A673 (cell line): Measurements from ENCODE around the gene RC3H1. TPM values are rescaled to one million over a fixed set of nuclear protein-coding genes. Genes with fewer than 3 reads are reported as not detected.

Experiments used
- BruUV-seq: library from RNA; stranded (reverse); fragments of 400-500 nt; replicated peaks from 2 replicates; lab custom pipeline; 2021; lab: Mats Ljungman, UMichigan
- CTCF ChIA-PET: fragments of 300-600 bp; sonication (Branson Sonifier 250); formaldehyde crosslinking; loops from one replicate; lab custom pipeline; 2022; ENCODE audit warnings: antibody characterized with exemption; lab: Charles Lee
- POLR2A ChIA-PET: fragments of 300-600 bp; sonication (Branson Sonifier 250); formaldehyde crosslinking; loops from one replicate; lab custom pipeline; 2022; ENCODE audit warnings: antibody characterized with exemption; ENCODE audit not compliant: low non-redundant PET; lab: Charles Lee
- DNase-seq: peaks from one replicate; pipeline ENCODE4 v3.0.0-alpha.2; 2015; ENCODE audit warnings: low spot score
- H3K27ac ChIP-seq: fragments of 200-600 bp; sonication (generic); 2 replicates; pipeline ENCODE4 v1.5.1; 2016; ENCODE audit warnings: mixed run types, low read depth, mild to moderate bottlenecking, mixed read lengths, antibody characterized with exemption, low read length; ENCODE audit not compliant: poor library complexity, severe bottlenecking
- H3K27me3 ChIP-seq: fragments of 200-600 bp; sonication (generic); replicated peaks from 2 replicates; pipeline ENCODE4 v1.6.1; 2017; ENCODE audit warnings: mixed run types, low read depth, mild to moderate bottlenecking, mixed read lengths, antibody characterized with exemption, low read length; ENCODE audit not compliant: insufficient read depth, poor library complexity
- H3K36me3 ChIP-seq: fragments of 200-600 bp; sonication (generic); 2 replicates; pipeline ENCODE4 v1.6.1; 2016; ENCODE audit warnings: mixed run types, mild to moderate bottlenecking, mixed read lengths, antibody characterized with exemption, low read length; ENCODE audit not compliant: insufficient read depth, poor library complexity, severe bottlenecking
- H3K4me1 ChIP-seq: fragments of 200-600 bp; sonication (generic); 2 replicates; pipeline ENCODE4 v1.6.1; 2017; ENCODE audit warnings: mixed run types, mild to moderate bottlenecking, mixed read lengths, antibody characterized with exemption, low read length; ENCODE audit not compliant: insufficient read depth, poor library complexity, severe bottlenecking
- H3K4me3 ChIP-seq: fragments of 200-600 bp; sonication (generic); 2 replicates; pipeline ENCODE4 v1.5.1; 2016; ENCODE audit warnings: low read depth, mixed run types, mild to moderate bottlenecking, mixed read lengths, low read length; ENCODE audit not compliant: poor library complexity, severe bottlenecking
- H3K9me3 ChIP-seq: fragments of 200-600 bp; sonication (generic); 2 replicates; pipeline ENCODE4 v1.6.1; 2016; ENCODE audit warnings: mixed run types, low read depth, mild to moderate bottlenecking, mixed read lengths, antibody characterized with exemption, low read length; ENCODE audit not compliant: poor library complexity, severe bottlenecking
- CTCF ChIP-seq: fragments of 300-800, 200-600 bp; sonication (generic); conservative IDR thresholded peaks from 2 replicates; pipeline ENCODE4 v1.5.1; 2017; ENCODE audit warnings: low read depth, mild to moderate bottlenecking, antibody characterized with exemption, low read length, moderate library complexity, mixed read lengths
- EZH2 ChIP-seq: fragments of 200-600 bp; sonication (generic); IDR thresholded peaks from 2 replicates; pipeline ENCODE4 v1.6.1; 2017; ENCODE audit warnings: borderline replicate concordance, low read depth, mild to moderate bottlenecking, mixed read lengths, antibody characterized with exemption, low read length; ENCODE audit not compliant: poor library complexity, severe bottlenecking
- intact Hi-C: fragments of 100-400 bp; cut with micrococcal nuclease; formaldehyde crosslinking; loops from one replicate; pipeline ENCODE4 v1.10.0; 2022; ENCODE audit not compliant: unreplicated experiment
- total RNA-seq: library from RNA; stranded (reverse); gene quantifications from 2 replicates; pipeline ENCODE4 v1.2.3, GENCODE V29; 2021

Gene RC3H1
- total RNA-seq, 1 experiment from 2014 or later, result 27.2 TPM

GRCh38 chr1:173925306-173926242 is 96.6 kb downstream of the RC3H1 start:
- Histone ChIP-seq H3K36me3 (no peaks in the 10 kb centered on the region), H3K4me3 (no peak overlapping the region), H3K9me3 (no peaks in the 10 kb centered on the region), H3K27me3 (no peaks in the 10 kb centered on the region), H3K4me1 (no peaks in the 10 kb centered on the region), H3K27ac (no peak overlapping the region)
- no TSS peak for BruUV-seq
- TF ChIP-seq EZH2 (no peak), CTCF (no peak)
- intact Hi-C loops, result no loop called here
- DNase-seq, result no peak
- ChIA-PET CTCF (no interaction called here), POLR2A (no interaction called here)

DNA sequence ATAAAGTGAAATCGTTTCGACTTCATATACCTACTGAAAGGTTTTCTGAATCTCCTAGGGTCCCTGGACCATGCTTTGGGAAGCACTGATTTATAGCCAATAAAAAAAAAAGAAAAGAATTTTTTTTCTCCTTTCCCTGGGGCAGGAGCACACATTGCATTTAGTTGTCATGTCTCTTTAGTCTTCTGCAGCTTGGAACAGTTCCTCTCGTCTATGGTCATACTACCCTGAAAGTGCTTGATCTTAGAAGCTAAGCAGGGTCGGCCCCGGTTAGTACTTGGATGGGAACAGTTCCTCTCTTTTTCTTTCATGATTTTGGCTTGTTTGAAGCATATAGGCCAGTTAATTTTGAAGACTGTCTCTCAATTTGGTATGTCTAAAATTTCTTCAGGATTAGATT is 101.3 kb downstream of the RC3H1 start:
- POLR2A ChIA-PET, result no interaction called here
- Histone ChIP-seq H3K36me3 (no peaks in the 10 kb centered on the region), H3K27ac (no peak overlapping the region), H3K4me3 (no peak overlapping the region), H3K27me3 (no peaks in the 10 kb centered on the region), H3K4me1 (no peaks in the 10 kb centered on the region), H3K9me3 (no peaks in the 10 kb centered on the region)
- BruUV-seq, result no TSS peak
- no peak for TF ChIP-seq CTCF
- CTCF ChIA-PET, result no interaction called here
- intact Hi-C loops, result no loop called here
- no peak for DNase-seq

GRCh38 chr1:173917635-173918493 is 104.3 kb downstream of the RC3H1 start:
- Histone ChIP-seq H3K36me3 (no peaks in the 10 kb centered on the region), H3K9me3 (no peaks in the 10 kb centered on the region), H3K4me1 (no peaks in the 10 kb centered on the region), H3K27me3 (no peaks in the 10 kb centered on the region), H3K4me3 (no peak overlapping the region), H3K27ac (no peak overlapping the region)
- BruUV-seq, result no TSS peak
- no peak for DNase-seq
- no peak for TF ChIP-seq EZH2
- TF ChIP-seq CTCF, result no peak
- ChIA-PET POLR2A (no interaction called here), CTCF (no interaction called here)
- intact Hi-C loops, result no loop called here
